Subcutaneous abdominal adipose tissue (tissue), 5 donors: ENCODE data around the gene TMTC3.
A peak's percentile ranks its signal among the peaks of the same experiment; 100 is the strongest.

ENCODE experiments used
- H3K27ac ChIP-seq: one replicate; pipeline ENCODE4 v1.7.0; 2013; ENCODE audit warnings: low read depth, mild to moderate bottlenecking, inconsistent platforms, low read length, moderate library complexity
- H3K27me3 ChIP-seq, 5 donors: one replicate each; pipeline ENCODE4 v1.7.0; 2013; ENCODE audit warnings: low read length in 5 of 5, inconsistent platforms in 1 of 5; ENCODE audit not compliant: control insufficient read depth in 5 of 5, insufficient read depth in 4 of 5
- H3K36me3 ChIP-seq, 5 donors: one replicate each; pipeline ENCODE4 v1.7.0; 2013; ENCODE audit warnings: low read length in 5 of 5; ENCODE audit not compliant: control insufficient read depth in 5 of 5, insufficient read depth in 5 of 5
- H3K4me1 ChIP-seq, 5 donors: one replicate each; pipeline ENCODE4 v1.7.0; 2013; ENCODE audit warnings: low read length in 5 of 5, mild to moderate bottlenecking in 3 of 5, moderate library complexity in 1 of 5; ENCODE audit not compliant: control insufficient read depth in 5 of 5, insufficient read depth in 5 of 5
- H3K4me3 ChIP-seq, 5 donors: one replicate each; pipeline ENCODE4 v1.7.0; 2013; ENCODE audit warnings: low read length in 5 of 5, low read depth in 1 of 5
- H3K9ac ChIP-seq, 5 donors: one replicate each; pipeline ENCODE4 v1.7.0; 2013; ENCODE audit warnings: low read length in 5 of 5, mild to moderate bottlenecking in 4 of 5, moderate library complexity in 3 of 5
- H3K9me3 ChIP-seq, 5 donors: one replicate each; pipeline ENCODE4 v1.7.0; 2013; ENCODE audit warnings: low read length in 5 of 5; ENCODE audit not compliant: control insufficient read depth in 5 of 5
- donor health status: healthy.
- donor health status: healthy.
- donor health status: healthy.
- donor health status: healthy.
- donor health status: healthy.

The TMTC3 gene

DNA sequence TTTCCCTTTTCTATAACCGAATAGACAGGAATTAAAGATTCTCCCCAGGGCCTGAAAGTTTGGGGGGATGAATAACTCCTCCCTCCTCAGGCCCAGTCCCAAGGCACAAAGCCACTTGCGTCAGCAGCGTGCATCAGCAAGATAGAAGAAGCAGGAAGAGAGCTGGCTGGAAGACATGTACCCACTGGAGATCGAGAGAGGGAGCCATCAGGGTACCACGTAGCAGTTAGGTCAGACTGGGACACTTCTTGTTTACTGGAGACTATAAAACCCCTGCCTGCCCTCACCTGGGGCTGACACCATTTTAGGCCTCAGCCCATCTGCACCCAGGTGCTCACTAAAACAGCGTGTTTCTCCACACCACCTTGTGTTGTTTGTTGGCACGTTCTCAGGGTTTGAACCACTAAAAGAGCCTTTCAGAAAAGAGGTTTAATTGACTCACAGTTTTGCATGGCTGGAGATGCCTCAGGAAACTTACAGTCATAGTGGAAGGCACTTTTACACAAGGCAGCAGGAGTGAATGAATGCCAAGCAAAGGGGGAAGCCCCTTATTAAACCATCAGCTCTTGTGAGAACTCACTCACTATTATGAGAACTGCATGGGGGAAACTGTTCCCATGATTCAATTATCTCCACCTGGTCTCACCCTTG is 93.2 kb downstream of the TMTC3 start:
- Histone ChIP-seq H3K27me3 (no peaks in the 10 kb centered on the region), H3K36me3 (no peaks in the 10 kb centered on the region), H3K4me1 (no peaks in the 10 kb centered on the region), H3K4me3 (no peak overlapping the region), H3K9ac (no peak overlapping the region), H3K27ac (no peak overlapping the region), H3K9me3 (no peaks in the 10 kb centered on the region)

DNA sequence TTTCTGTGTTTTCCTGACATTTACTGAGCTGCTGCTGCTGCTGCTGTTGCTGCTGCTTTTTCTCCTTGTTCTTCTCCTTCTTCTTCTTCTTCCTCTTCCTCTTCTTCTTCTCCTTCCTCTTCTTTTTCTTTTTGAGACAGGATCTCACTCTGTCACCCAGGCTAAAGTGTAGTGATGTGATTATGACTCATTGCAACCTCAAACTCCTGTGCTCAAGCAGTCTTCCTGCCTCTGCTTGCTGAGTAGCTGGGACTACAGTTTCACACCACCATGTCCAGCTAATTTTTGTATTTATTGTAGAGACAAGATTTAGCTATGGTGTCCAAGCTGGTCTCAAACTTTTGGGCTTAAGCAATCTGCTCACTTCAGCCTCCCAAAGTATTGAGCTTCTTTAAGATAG is 95.8 kb downstream of the TMTC3 start:
- Histone ChIP-seq H3K27ac (no peak overlapping the region), H3K4me3 (no peak overlapping the region), H3K4me1 (no peaks in the 10 kb centered on the region), H3K9ac (no peak overlapping the region), H3K36me3 (no peaks in the 10 kb centered on the region), H3K27me3 (no peaks in the 10 kb centered on the region), H3K9me3 (no peaks in the 10 kb centered on the region)

DNA sequence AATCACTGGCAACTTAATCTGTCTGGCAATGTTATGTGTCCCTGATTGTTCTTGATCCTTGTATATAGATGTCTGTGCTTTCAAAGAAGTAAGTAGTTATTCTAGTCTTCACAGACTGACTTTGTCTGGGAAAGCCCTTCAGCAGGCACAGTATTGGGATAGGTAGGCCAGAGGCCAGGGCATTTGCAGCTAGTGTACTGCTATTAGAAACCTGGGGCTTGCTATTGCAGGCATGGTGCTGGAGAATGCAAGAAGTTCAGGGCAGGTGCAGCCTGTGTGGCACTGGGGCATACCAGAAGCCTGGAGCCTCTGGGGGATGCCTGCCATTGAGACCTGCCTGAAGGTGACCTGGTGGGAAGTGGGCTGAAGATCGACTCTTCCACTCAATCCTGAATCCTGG is 96.3 kb downstream of the TMTC3 start:
- no peak overlapping the region for H3K4me3 ChIP-seq
- H3K9ac ChIP-seq, result no peak overlapping the region
- H3K4me1 ChIP-seq, result no peaks in the 10 kb centered on the region

GRCh38 chr12:88241862-88242570 is 99.9 kb downstream of the TMTC3 start:
- Histone ChIP-seq H3K4me3 (no peak overlapping the region), H3K4me1 (peaks cover 0 to 3% (median 0%) of the 10 kb centered on the region in 5 donors), H3K27me3 (no peaks in the 10 kb centered on the region), H3K9me3 (no peaks in the 10 kb centered on the region), H3K36me3 (no peaks in the 10 kb centered on the region), H3K9ac (no peak overlapping the region), H3K27ac (peak overlapping the region; percentile 21)

More for the DNA sequence above, 96.3 kb downstream of the TMTC3 start:
- H3K27me3 ChIP-seq, result no peaks in the 10 kb centered on the region
- no peaks in the 10 kb centered on the region for H3K9me3 ChIP-seq
- no peaks in the 10 kb centered on the region for H3K36me3 ChIP-seq
- H3K27ac ChIP-seq, result no peak overlapping the region

- Histone ChIP-seq H3K9ac (no peak overlapping the region), H3K27ac (peak overlapping the region; percentile 21), H3K9me3 (no peaks in the 10 kb centered on the region), H3K4me1 (peaks cover 0 to 7% (median 0%) of the 10 kb centered on the region in 5 donors), H3K4me3 (no peak overlapping the region), H3K36me3 (no peaks in the 10 kb centered on the region), H3K27me3 (no peaks in the 10 kb centered on the region)
Measured at GRCh38 chr12:88242571-88242925, 100.4 kb downstream of the TMTC3 start.

GRCh38 chr12:88242939-88243338 is 100.8 kb downstream of the TMTC3 start:
- Histone ChIP-seq H3K36me3 (no peaks in the 10 kb centered on the region), H3K9me3 (no peaks in the 10 kb centered on the region), H3K27ac (peak overlapping the region; percentile 21), H3K4me1 (peaks cover 0 to 7% (median 0%) of the 10 kb centered on the region in 5 donors), H3K9ac (no peak overlapping the region), H3K4me3 (no peak overlapping the region), H3K27me3 (no peaks in the 10 kb centered on the region)

GRCh38 chr12:88243982-88244381 is 101.9 kb downstream of the TMTC3 start:
- no peak overlapping the region for H3K27ac ChIP-seq

DNA sequence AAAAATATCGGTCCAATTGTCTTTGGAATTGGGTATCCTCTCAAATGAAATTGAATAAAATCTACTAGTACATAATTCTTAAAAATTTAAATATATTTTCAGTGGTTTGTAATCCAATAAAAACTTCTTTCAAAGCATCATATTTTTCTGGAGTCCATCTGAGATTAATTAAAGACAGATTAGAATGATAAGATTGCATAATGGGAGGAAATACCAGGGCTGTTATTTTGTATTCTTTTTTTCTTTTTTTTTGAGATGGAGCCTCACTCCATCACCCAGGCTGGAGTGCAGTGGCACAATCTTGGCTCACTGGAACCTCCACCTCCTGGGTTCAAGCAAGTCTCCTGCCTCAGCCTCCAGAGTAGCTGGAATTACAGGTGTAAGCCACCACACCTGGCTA is 103.8 kb downstream of the TMTC3 start:
- no peak overlapping the region for H3K9ac ChIP-seq
- no peaks in the 10 kb centered on the region for H3K36me3 ChIP-seq
- no peak overlapping the region for H3K27ac ChIP-seq
- no peak overlapping the region for H3K4me3 ChIP-seq
- no peaks in the 10 kb centered on the region for H3K27me3 ChIP-seq
- peaks cover 0 to 7% (median 0%) of the 10 kb centered on the region in 5 donors for H3K4me1 ChIP-seq
- no peaks in the 10 kb centered on the region for H3K9me3 ChIP-seq

More at GRCh38 chr12:88243982-88244381, 101.9 kb downstream of the TMTC3 start:
- Histone ChIP-seq H3K27me3 (no peaks in the 10 kb centered on the region), H3K9me3 (no peaks in the 10 kb centered on the region), H3K36me3 (no peaks in the 10 kb centered on the region), H3K4me1 (peaks cover 0 to 7% (median 0%) of the 10 kb centered on the region in 5 donors), H3K9ac (no peak overlapping the region), H3K4me3 (no peak overlapping the region)

- no peak overlapping the region for H3K4me3 ChIP-seq
- H3K36me3 ChIP-seq, result no peaks in the 10 kb centered on the region
- no peaks in the 10 kb centered on the region for H3K9me3 ChIP-seq
- no peaks in the 10 kb centered on the region for H3K27me3 ChIP-seq
- H3K4me1 ChIP-seq, result peaks cover 0 to 8% (median 0%) of the 10 kb centered on the region in 5 donors
- no peak overlapping the region for H3K9ac ChIP-seq
- no peak overlapping the region for H3K27ac ChIP-seq
Measured at GRCh38 chr12:88247241-88247643, 105.1 kb downstream of the TMTC3 start.

- Histone ChIP-seq H3K36me3 (no peaks in the 10 kb centered on the region), H3K27ac (no peak overlapping the region), H3K4me1 (peaks cover 0 to 15% (median 0%) of the 10 kb centered on the region in 5 donors), H3K4me3 (no peak overlapping the region), H3K9me3 (no peaks in the 10 kb centered on the region), H3K9ac (no peak overlapping the region), H3K27me3 (no peaks in the 10 kb centered on the region)
Measured at GRCh38 chr12:88248606-88249005, 106.5 kb downstream of the TMTC3 start.
